Mesendoderm (in vitro differentiated cells): Measurements from ENCODE around the gene MORN1.
A peak's percentile ranks its signal among the peaks of the same experiment; 100 is the strongest.

Experiments used
- DNase-seq: peaks from one replicate; pipeline ENCODE4 v3.0.0; 2013
- H2AK5ac ChIP-seq: 2 replicates; pipeline ENCODE4 v1.6.1; 2013; ENCODE audit warnings: low read length, inconsistent platforms
- H2BK120ac ChIP-seq: 2 replicates; pipeline ENCODE4 v1.6.1; 2013; ENCODE audit warnings: low read depth, mild to moderate bottlenecking, low read length, moderate library complexity, mixed read lengths
- H2BK15ac ChIP-seq: replicated peaks from 2 replicates; pipeline ENCODE4 v1.6.1; 2013; ENCODE audit warnings: low read depth, mild to moderate bottlenecking, moderate library complexity
- H2BK5ac ChIP-seq: 2 replicates; pipeline ENCODE4 v1.6.1; 2013; ENCODE audit warnings: low read length, inconsistent platforms
- H3K18ac ChIP-seq: 2 replicates; pipeline ENCODE4 v1.6.1; 2013; ENCODE audit warnings: mild to moderate bottlenecking, low read length, mixed read lengths
- H3K23ac ChIP-seq: one replicate; pipeline ENCODE4 v1.6.1; 2013; ENCODE audit warnings: low read length
- H3K27ac ChIP-seq: 2 replicates; pipeline ENCODE4 v1.5.1; 2013; ENCODE audit warnings: low read depth, mild to moderate bottlenecking, inconsistent platforms, low read length, moderate library complexity
- H3K27me3 ChIP-seq: 2 replicates; pipeline ENCODE4 v1.6.1; 2013; ENCODE audit warnings: low read length, control low read depth, mild to moderate bottlenecking, inconsistent platforms; ENCODE audit not compliant: insufficient read depth, poor library complexity
- H3K36me3 ChIP-seq: 2 replicates; pipeline ENCODE4 v1.6.1; 2013; ENCODE audit warnings: low read length, inconsistent platforms; ENCODE audit not compliant: control insufficient read depth, insufficient read depth
- H3K4ac ChIP-seq: one replicate; pipeline ENCODE4 v1.6.1; 2013; ENCODE audit warnings: low read depth, mild to moderate bottlenecking, low read length, moderate library complexity
- H3K4me1 ChIP-seq: 2 replicates; pipeline ENCODE4 v1.6.1; 2013; ENCODE audit warnings: low read depth, low read length, inconsistent platforms; ENCODE audit not compliant: control insufficient read depth
- H3K4me2 ChIP-seq: 2 replicates; pipeline ENCODE4 v1.6.1; 2013; ENCODE audit warnings: low read length
- H3K4me3 ChIP-seq: 2 replicates; pipeline ENCODE4 v1.5.1; 2013; ENCODE audit warnings: mild to moderate bottlenecking, low read length
- H3K56ac ChIP-seq: one replicate; pipeline ENCODE4 v1.6.1; 2013; ENCODE audit warnings: low read length
- H3K79me1 ChIP-seq: 2 replicates; pipeline ENCODE4 v1.6.1; 2013; ENCODE audit warnings: low read length, inconsistent platforms
- H3K79me2 ChIP-seq: 2 replicates; pipeline ENCODE4 v1.6.1; 2013; ENCODE audit warnings: mild to moderate bottlenecking, low read length; ENCODE audit not compliant: control insufficient read depth, insufficient read depth
- H3K9ac ChIP-seq: 2 replicates; pipeline ENCODE4 v1.6.1; 2013; ENCODE audit warnings: low read length, inconsistent platforms
- H4K5ac ChIP-seq: one replicate; pipeline ENCODE4 v1.6.1; 2013; ENCODE audit warnings: low read length
- H4K8ac ChIP-seq: one replicate; pipeline ENCODE4 v1.6.1; 2013; ENCODE audit warnings: low read depth, mild to moderate bottlenecking, control low read depth, low read length, moderate library complexity
- WGBS: extraction: QIAGEN DNeasy Blood & Tissue Kit; methylation state at CpG from one replicate; pipeline ENCODE4 v1.1.7; 2013; ENCODE audit warnings: low lambda C conversion rate, missing lambda C conversion rate; ENCODE audit not compliant: insufficient coverage; ENCODE audit errors: extremely low coverage; 5-methylcytosine and 5-hydroxymethylcytosine counted together

MORN1 gene

GRCh38 chr1:2375246-2375922 lies 16.0 kb downstream of the MORN1 start:
- H3K4ac ChIP-seq: no peak overlapping the region
- no peak overlapping the region for H4K8ac ChIP-seq
- H3K18ac ChIP-seq: no peak overlapping the region
- H3K79me1 ChIP-seq: no peaks in the 10 kb centered on the region
- no peaks in the 10 kb centered on the region for H3K36me3 ChIP-seq
- H2AK5ac ChIP-seq: no peak overlapping the region
- H2BK5ac ChIP-seq: no peak overlapping the region
- H3K4me3 ChIP-seq: no peak overlapping the region
- no peak overlapping the region for H4K5ac ChIP-seq
- no peak overlapping the region for H3K4me2 ChIP-seq
- H3K56ac ChIP-seq: no peak overlapping the region
- H2BK15ac ChIP-seq: no peak overlapping the region
- no peak for DNase-seq
- no peak overlapping the region for H2BK120ac ChIP-seq
- no CpG with 5 or more reads among the region's 23 CpGs for WGBS
- H3K23ac ChIP-seq: no peak overlapping the region
- no peak overlapping the region for H3K27ac ChIP-seq
- H3K79me2 ChIP-seq: no peaks in the 10 kb centered on the region
- no peaks in the 10 kb centered on the region for H3K27me3 ChIP-seq
- no peak overlapping the region for H3K9ac ChIP-seq
- H3K4me1 ChIP-seq: no peaks in the 10 kb centered on the region

- Histone ChIP-seq H3K4me2 (no peak overlapping the region), H3K79me2 (no peaks in the 10 kb centered on the region), H2BK15ac (no peak overlapping the region), H3K56ac (no peak overlapping the region), H3K4me1 (no peaks in the 10 kb centered on the region), H2BK120ac (no peak overlapping the region), H2AK5ac (no peak overlapping the region), H3K27me3 (no peaks in the 10 kb centered on the region), H3K23ac (no peak overlapping the region), H3K9ac (no peak overlapping the region), H2BK5ac (no peak overlapping the region), H4K5ac (no peak overlapping the region), H3K4ac (no peak overlapping the region), H3K36me3 (no peaks in the 10 kb centered on the region), H3K4me3 (no peak overlapping the region), H3K18ac (no peak overlapping the region), H3K27ac (no peak overlapping the region), H4K8ac (no peak overlapping the region), H3K79me1 (no peaks in the 10 kb centered on the region)
- WGBS: no CpG with 5 or more reads among the region's 17 CpGs
- DNase-seq: no peak
Measured at GRCh38 chr1:2374252-2375155, 16.9 kb downstream of the MORN1 start.

GRCh38 chr1:2373551-2374251 lies 17.7 kb downstream of the MORN1 start:
- H3K4ac ChIP-seq: no peak overlapping the region
- no peak overlapping the region for H3K9ac ChIP-seq
- no peaks in the 10 kb centered on the region for H3K27me3 ChIP-seq
- no peak overlapping the region for H3K23ac ChIP-seq
- DNase-seq: no peak
- no CpG with 5 or more reads among the region's 20 CpGs for WGBS
- H3K4me2 ChIP-seq: no peak overlapping the region
- H3K36me3 ChIP-seq: no peaks in the 10 kb centered on the region
- H3K56ac ChIP-seq: no peak overlapping the region
- H4K8ac ChIP-seq: no peak overlapping the region
- no peak overlapping the region for H4K5ac ChIP-seq
- H3K4me1 ChIP-seq: no peaks in the 10 kb centered on the region
- no peak overlapping the region for H2AK5ac ChIP-seq
- H2BK15ac ChIP-seq: no peak overlapping the region
- H3K79me1 ChIP-seq: no peaks in the 10 kb centered on the region
- no peak overlapping the region for H2BK120ac ChIP-seq
- H3K79me2 ChIP-seq: no peaks in the 10 kb centered on the region
- no peak overlapping the region for H2BK5ac ChIP-seq
- H3K4me3 ChIP-seq: no peak overlapping the region
- no peak overlapping the region for H3K27ac ChIP-seq
- no peak overlapping the region for H3K18ac ChIP-seq

- H2BK120ac ChIP-seq: no peak overlapping the region
- H3K79me2 ChIP-seq: no peaks in the 10 kb centered on the region
- H3K36me3 ChIP-seq: no peaks in the 10 kb centered on the region
- no peak overlapping the region for H3K4me2 ChIP-seq
- no peak overlapping the region for H2AK5ac ChIP-seq
- WGBS: no CpG with 5 or more reads among the region's 36 CpGs
- no peak overlapping the region for H2BK5ac ChIP-seq
- H3K18ac ChIP-seq: no peak overlapping the region
- no peak overlapping the region for H3K4ac ChIP-seq
- H2BK15ac ChIP-seq: no peak overlapping the region
- H3K27me3 ChIP-seq: no peaks in the 10 kb centered on the region
- H3K27ac ChIP-seq: no peak overlapping the region
- no peaks in the 10 kb centered on the region for H3K4me1 ChIP-seq
- no peak overlapping the region for H3K23ac ChIP-seq
- H4K8ac ChIP-seq: no peak overlapping the region
- no peak for DNase-seq
- H3K4me3 ChIP-seq: no peak overlapping the region
- no peak overlapping the region for H3K56ac ChIP-seq
- H4K5ac ChIP-seq: no peak overlapping the region
- H3K79me1 ChIP-seq: no peaks in the 10 kb centered on the region
- H3K9ac ChIP-seq: no peak overlapping the region
Measured at GRCh38 chr1:2372551-2373490, 18.5 kb downstream of the MORN1 start.

GRCh38 chr1:2368053-2368744 lies 23.2 kb downstream of the MORN1 start:
- H3K27ac ChIP-seq: no peak overlapping the region
- H3K56ac ChIP-seq: no peak overlapping the region
- no CpG with 5 or more reads among the region's 8 CpGs for WGBS
- no peak overlapping the region for H4K8ac ChIP-seq
- no peak overlapping the region for H3K23ac ChIP-seq
- no peaks in the 10 kb centered on the region for H3K79me2 ChIP-seq
- H2BK120ac ChIP-seq: no peak overlapping the region
- no peak overlapping the region for H2BK15ac ChIP-seq
- H3K9ac ChIP-seq: no peak overlapping the region
- no peak overlapping the region for H2AK5ac ChIP-seq
- no peaks in the 10 kb centered on the region for H3K27me3 ChIP-seq
- no peak overlapping the region for H3K18ac ChIP-seq
- no peaks in the 10 kb centered on the region for H3K4me1 ChIP-seq
- DNase-seq: peak; percentile 62
- no peak overlapping the region for H3K4me3 ChIP-seq
- H3K79me1 ChIP-seq: no peaks in the 10 kb centered on the region
- no peaks in the 10 kb centered on the region for H3K36me3 ChIP-seq
- H4K5ac ChIP-seq: no peak overlapping the region
- H3K4me2 ChIP-seq: no peak overlapping the region
- H2BK5ac ChIP-seq: no peak overlapping the region
- no peak overlapping the region for H3K4ac ChIP-seq
